ENCODE results near the gene ZNF532. TPM values are rescaled to one million over a fixed set of nuclear protein-coding genes. Genes with fewer than 3 reads are reported as not detected.

Gene ZNF532
- total and polyA plus RNA-seq, 2 donors (not counting 3 experiments of a cell fraction or from before 2014, with no cell fraction given), result 42.3 to 70.1 TPM

GRCh38 chr18:58819051-58819450 is 45.6 kb upstream of the ZNF532 start:
- Histone ChIP-seq H3K27me3 (ENCODE audit: control insufficient read depth in 2 of 2, insufficient read depth in 2 of 2, low read length in 2 of 2) (no peaks in the 10 kb centered on the region), H2AFZ (ENCODE audit: low read depth, low read length) (no peak overlapping the region), H3K9ac (replicated peaks; ENCODE audit: extremely low read depth, insufficient read depth, low read length) (no peak overlapping the region), H3K36me3 (ENCODE audit: control insufficient read depth in 2 of 2, extremely low read depth in 1 of 2, insufficient read depth in 2 of 2, low read length in 2 of 2) (no peaks in the 10 kb centered on the region), H3K79me2 (ENCODE audit: control insufficient read depth, insufficient read depth, low read length) (no peaks in the 10 kb centered on the region), H3K27ac (ENCODE audit: insufficient read depth, low read depth, low read length) (no peak overlapping the region), H4K20me1 (replicated peaks; ENCODE audit: control insufficient read depth, extremely low read depth, insufficient read depth, low read length) (no peaks in the 10 kb centered on the region), H3K4me3 (replicated peaks in 1 of 3; ENCODE audit: insufficient read depth in 1 of 3, low read depth in 1 of 3, low read length in 3 of 3) (no peak overlapping the region), H3K9me1 (replicated peaks; ENCODE audit: control insufficient read depth, extremely low read depth, insufficient read depth, low read length) (no peaks in the 10 kb centered on the region), H3K4me1 (ENCODE audit: control insufficient read depth, extremely low read depth, insufficient read depth, low read length) (no peaks in the 10 kb centered on the region), H3K4me2 (ENCODE audit: insufficient read depth, low read length) (no peak overlapping the region), H3K9me3 (replicated peaks; ENCODE audit: control insufficient read depth, insufficient read depth, low read length) (no peaks in the 10 kb centered on the region)
- ChIA-PET POLR2A (no interaction called here), CTCF (interaction anchor here (0.8 kb wide), 1 partner anchor 8 kb away, joined by 3 read pairs; no protein-coding TSS in a partner anchor)
- FAIRE-seq (no peak), DNase-seq (ENCODE audit: low read depth, low spot score) (no peak)
- intact Hi-C loops (cut with micrococcal nuclease), result no loop called here
- no TSS peak for BruUV-seq (replicated peaks)
- no peak for TF ChIP-seq CTCF (IDR thresholded peaks at IDR 0.05; ENCODE audit: extremely low read depth in 1 of 2, insufficient read depth in 1 of 2, low read depth in 1 of 2, low read length in 2 of 2)
- TF ChIP-seq FOS (IDR thresholded peaks at IDR 0.05; ENCODE audit: borderline replicate concordance, insufficient read depth, low read length), result no peak
- TF ChIP-seq POLR2AphosphoS5 (IDR thresholded peaks at IDR 0.05; ENCODE audit: insufficient read depth, low read depth, low read length), result no peak
- TF ChIP-seq JUN (IDR thresholded peaks at IDR 0.05; ENCODE audit: borderline replicate concordance, insufficient read depth, insufficient read length, low read depth), result no peak
- no peak for TF ChIP-seq MAX (IDR thresholded peaks at IDR 0.05; ENCODE audit: insufficient read depth, insufficient read length)
- TF ChIP-seq EZH2 (IDR thresholded peaks at IDR 0.05; ENCODE audit: borderline replicate concordance, low read depth, low read length, severe bottlenecking), result no peak
- no peak for TF ChIP-seq MYC (IDR thresholded peaks at IDR 0.05; ENCODE audit: low read depth, low read length)
- TF ChIP-seq GATA2 (IDR thresholded peaks at IDR 0.05; ENCODE audit: insufficient read depth, insufficient read length, low read depth, low read length), result no peak
- TF ChIP-seq POLR2A (IDR thresholded peaks at IDR 0.05; ENCODE audit: low read depth, low read length), result no peak
- dilution Hi-C loops (cut with MboI; ENCODE audit: extremely low pct_ligation_motif_present, low sequenced_read_pairs), result no loop called here
